HG03060 (cell line): ENCODE data around the gene CNPY2.
"Not testable (repeated sequence)": the region's sequence is repeated elsewhere in the genome, so short reads cannot be mapped to it uniquely, and the experiment has no call there.

Experiments
- ATAC-seq: cut with Tn5 transposase; IDR thresholded peaks from one replicate; pipeline ENCODE4 v1.9.1; 2021; ENCODE audit warnings: low read depth, moderate number of reproducible peaks; ENCODE audit not compliant: unreplicated experiment

The CNPY2 gene

DNA sequence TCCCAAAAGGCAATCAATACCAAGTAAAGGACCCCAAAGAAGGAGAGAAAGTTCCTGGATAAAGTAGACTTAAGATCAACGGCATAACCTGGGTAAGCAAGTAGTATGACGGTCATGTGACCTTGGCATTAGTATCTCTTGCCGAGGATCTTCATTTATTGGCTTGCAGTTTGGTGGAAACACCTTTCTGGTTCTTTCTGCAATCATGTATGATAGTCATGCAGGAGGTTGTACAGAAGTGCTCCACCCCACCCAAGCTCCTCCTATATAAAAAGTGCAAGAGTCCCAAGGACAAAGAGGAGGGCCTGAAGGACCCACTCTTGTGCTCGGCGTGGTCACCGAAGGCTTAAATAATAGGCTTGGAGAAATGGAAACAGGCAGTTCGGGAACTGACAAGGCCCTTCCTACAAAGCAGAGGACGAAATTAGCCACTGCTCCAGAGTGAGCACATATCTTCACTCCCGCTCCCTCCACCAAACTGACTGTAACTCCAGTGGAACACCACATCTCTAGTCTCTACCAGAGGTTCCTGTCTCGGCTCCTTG is 16.4 kb downstream of the CNPY2 start:
- ATAC-seq: peak; percentile 1

GRCh38 chr12:56298828-56299227 is 17.0 kb downstream of the CNPY2 start:
- no peak for ATAC-seq

- no peak for ATAC-seq
These were observed 18.4 kb downstream of the CNPY2 start for GRCh38 chr12:56297400-56297799.

DNA sequence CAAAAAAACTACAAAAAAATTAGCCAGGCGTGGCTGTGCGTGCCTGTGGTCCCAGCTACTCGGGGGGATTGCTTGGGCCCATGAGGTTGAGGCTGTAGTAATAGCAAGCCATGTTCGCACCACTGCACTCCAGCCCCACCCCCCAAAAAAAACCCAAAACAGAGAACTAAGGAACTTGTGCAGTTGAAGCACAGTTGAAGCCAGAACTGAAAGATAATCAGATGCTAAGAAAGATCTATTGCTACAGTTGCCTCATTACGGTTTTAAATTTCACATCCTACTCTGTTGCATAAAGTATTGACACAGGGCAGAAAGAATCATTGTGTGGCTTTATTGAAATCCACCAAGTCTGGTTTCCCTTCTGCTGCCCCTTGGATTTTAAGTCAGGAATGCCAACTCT is 19.5 kb downstream of the CNPY2 start:
- ATAC-seq: no peak

DNA sequence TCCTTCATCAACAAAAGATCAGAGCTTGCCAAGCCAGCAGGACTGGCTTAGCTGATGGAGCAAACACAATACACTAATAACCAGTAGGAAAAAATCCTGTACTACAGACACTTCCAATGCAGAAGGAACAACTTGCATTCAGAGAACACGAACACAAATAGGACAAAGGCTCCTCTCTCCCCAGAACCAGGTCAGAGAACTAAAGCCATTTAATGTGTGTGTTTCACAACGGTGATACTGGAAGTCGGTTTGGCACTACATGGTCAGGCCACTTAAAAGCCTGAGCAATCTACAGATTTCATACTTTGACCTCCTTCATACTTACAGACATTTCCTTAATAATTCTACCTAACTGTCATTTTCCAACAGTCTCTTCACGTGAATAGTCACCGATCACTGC is 22.0 kb downstream of the CNPY2 start:
- no peak for ATAC-seq

DNA sequence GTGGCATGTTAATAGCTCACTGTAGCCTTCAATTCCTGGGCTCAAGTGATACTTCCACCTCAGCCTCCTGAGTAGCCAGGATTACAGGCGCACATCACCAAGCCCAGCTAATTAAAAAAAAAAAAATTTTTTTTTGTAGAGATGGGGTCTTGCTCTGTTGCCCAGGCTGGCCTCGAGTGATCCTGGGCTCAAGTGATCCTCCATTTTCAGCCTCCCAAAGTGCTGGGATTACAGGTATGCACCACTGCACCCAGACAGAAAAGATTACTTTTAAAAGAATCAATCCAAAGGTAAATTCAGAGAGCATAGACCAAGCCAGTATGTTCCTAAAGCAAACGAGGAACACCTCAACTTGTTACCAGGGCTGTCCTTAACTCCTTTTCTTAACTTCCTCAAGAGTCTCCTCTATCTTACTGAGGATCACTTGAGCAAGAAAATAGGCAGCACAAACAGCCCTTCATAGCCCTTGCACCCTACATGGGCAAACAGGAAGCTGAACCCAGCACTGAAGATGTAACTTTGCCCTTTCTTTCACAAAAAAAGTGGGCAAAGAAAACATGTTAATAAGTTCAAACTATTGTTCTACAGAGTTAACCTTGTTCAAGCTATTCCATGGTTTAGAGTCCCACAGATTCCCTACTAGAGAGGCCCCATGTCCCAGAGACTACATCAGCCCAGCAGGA is 26.9 kb downstream of the CNPY2 start:
- ATAC-seq: no peak

- ATAC-seq: no peak
These were observed 29.6 kb downstream of the CNPY2 start for GRCh38 chr12:56286044-56286830.

DNA sequence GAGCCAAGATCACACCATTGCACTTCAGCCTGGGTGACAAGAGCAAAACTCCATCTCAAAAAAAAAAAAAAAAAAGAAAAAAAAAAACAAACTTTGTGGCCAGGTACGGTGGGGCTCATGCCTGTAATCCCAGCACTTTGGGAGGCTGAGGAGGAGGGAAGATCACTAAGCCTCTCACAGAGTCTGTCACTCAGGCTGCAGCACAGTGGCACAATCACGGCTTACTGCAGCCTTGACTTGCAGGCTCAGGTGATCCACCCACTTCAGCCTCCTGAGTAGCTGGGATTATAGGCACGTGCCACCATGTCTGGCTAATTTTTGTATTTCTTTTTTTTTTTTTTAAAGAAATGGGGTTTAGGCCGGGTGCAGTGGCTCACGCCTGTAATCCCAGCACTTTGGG is 31.5 kb downstream of the CNPY2 start:
- not testable (repeated sequence) for ATAC-seq

GRCh38 chr12:56282579-56282978 is 33.2 kb downstream of the CNPY2 start:
- ATAC-seq: no peak

DNA sequence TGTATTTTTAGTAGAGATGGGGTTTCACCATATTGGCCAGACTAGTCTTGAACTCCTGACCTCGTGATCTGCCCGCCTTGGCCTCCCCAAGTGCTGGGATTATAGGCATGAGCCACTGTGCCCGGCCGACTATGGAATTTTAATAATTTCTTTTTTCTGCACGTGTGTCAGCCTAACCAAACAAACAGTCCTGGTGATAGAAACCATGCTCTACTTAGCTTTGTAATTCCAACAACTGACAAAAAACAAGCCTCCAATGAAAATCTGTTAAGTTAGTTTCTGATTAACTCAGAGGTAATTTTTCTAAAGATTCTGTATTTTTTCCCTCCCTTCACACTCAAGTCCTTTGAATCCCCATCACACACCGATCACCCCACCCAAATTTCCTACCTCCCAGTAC is 33.8 kb downstream of the CNPY2 start:
- ATAC-seq: no peak

- ATAC-seq: no peak
These were observed 34.9 kb downstream of the CNPY2 start for GRCh38 chr12:56280849-56281248.

DNA sequence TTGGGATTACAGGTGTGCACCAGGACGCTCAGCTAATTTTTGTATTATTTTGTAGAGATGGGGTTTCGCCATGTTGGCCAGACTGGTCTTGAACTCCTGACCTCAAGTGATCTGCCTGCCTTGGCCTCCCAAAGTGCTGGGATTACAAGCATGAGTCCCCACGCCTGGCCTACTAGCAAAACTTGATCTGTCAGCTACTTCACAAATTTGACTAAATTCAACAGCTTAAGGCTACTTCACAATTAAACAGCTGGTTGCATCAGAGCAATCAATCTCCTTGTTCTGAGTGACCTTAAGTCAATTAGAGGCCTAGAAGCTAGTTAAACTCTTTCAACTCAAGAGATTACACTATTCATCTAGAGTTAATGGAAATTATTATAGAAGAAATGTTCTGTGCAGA is 36.9 kb downstream of the CNPY2 start:
- ATAC-seq: no peak

GRCh38 chr12:56274299-56274698 is 41.5 kb downstream of the CNPY2 start:
- ATAC-seq: no peak

DNA sequence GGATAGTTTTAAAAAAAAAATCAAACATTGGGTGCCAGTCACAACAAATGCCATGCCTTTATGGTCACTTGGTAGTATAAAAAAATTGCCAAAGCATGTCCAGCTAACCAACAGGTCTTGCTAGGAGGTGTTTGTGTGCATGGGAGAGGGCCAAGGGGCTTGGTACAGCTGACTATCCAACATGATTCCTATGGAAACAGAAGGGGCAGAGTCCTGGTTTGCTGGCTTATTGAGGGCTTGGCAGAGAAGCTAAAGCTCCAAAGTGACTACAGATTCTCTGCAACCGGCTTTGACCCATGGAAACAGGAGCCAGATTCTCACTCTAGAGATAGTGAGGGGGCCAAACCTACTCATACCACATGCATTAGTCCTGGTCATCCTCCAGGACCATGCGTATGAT is 43.3 kb downstream of the CNPY2 start:
- not testable (repeated sequence) for ATAC-seq

GRCh38 chr12:56271031-56271430 is 44.8 kb downstream of the CNPY2 start:
- ATAC-seq: no peak

GRCh38 chr12:56267443-56268071 is 48.2 kb downstream of the CNPY2 start:
- ATAC-seq: peak; percentile 14

DNA sequence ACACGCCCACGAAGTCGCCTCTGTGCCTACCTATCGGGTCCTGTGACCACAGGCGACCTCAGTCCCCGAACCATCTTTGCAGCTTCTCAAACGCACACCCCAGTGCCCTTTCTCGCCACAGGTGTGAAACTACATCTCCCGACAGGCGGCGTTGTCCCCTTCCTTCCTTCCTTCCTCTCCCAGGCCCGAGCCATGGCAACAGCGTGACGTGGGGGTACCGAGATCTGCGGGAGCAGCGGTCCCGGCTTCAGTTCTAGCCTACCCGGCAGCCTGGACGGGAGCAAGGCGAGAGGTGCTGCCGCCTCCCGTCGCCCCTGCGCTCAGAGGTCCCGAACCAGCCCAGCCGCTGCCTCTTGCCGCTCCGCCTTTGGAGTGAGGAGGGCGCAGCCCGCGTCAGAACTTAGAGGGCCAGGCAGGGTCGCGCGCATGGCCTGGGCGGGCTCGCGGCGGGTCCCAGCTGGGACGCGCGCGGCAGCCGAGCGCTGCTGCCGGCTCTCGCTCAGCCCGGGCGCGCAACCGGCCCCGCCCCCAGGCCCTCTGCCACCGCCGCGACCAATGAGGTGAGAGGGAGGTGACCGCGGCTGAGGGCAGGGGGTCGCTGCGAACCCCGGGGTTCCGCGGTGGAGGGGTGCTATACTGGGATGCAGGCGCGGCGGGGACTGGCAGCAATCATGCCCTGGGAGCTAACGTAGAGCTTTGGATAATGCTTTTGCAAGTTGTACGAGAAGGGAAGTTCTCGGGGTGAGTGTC is 48.9 kb downstream of the CNPY2 start, which contains the start of gene COQ10A:
Gene COQ10A, plus strand, starts transcription at position 250 of the 750 bp plus-strand sequence. Its CDS starts 177 bp downstream, at position 427.
- peak; percentile 45 for ATAC-seq

DNA sequence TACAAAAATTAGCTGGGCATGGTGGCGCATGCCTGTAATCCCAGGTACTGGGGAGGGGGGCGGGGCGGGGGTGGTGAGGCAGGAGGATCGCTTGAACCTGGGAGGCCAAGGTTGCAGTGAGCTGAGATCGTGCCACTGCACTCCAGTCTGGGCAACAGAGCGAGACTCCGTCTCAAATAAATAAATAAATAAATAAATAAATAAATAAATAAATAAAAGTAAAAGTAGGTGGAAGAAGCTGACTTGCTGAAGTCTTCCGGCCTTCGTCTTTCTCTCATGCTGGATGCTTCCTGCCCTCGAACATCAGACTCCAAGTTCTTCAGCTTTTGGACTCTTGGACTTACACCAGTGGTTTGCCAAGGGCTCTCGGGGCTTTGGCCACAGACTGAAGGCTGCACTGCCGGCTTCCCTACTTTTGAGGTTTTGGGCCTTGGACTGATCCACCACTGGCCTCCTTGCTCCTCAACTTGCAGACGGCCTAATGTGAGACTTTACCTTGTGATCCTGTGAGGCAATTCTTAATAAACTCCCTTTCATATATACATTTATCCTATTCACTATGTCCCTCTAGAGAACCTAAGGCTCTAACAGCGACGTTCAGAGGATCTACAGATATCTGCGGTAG is 49.6 kb downstream of the CNPY2 start:
- ATAC-seq: not testable (repeated sequence)

- ATAC-seq: not testable (repeated sequence)
These were observed 52.8 kb downstream of the CNPY2 start for GRCh38 chr12:56262955-56263354.
